Measurements from ENCODE around the gene PEX26. TPM values are rescaled to one million over a fixed set of nuclear protein-coding genes. Genes with fewer than 3 reads are reported as not detected.

Gene PEX26
- total RNA-seq, 2 experiments from 2014 or later, result 57.8 to 59.7 TPM

- H3K27ac Mint-ChIP-seq, result no peak overlapping the region
- POLR2A ChIA-PET, result no interaction called here
Measured at GRCh38 chr22:18067548-18068341, 10.0 kb upstream of the PEX26 start.

DNA sequence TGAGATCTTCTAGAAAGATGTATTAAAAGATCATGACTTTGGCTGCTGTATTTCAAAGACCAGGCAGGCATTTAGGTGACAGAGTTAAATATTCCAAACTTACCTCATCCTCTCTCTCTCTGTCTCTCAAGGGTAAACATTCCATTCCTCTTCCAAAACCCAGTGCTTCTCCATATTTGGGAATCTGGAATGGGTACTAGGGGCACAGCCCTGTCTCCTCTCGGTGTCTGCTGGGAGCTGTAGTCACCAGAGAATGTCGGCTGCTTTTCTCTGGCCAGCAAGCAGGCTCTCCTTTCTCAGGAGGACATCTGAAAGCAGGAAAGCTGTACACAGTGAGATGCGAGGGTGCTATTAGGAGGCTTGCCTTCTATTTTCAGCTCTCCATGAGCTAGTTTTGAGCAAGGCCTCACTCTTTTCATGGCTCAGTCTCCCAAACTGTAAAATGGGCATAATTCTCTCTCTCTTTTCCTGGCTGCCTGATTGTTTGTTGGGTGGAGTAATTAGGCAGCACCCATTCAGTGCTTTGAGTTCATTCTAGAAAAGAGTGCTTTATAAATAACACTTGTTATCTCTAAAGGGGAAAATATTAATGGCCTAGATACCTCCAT is 9.3 kb upstream of the PEX26 start:
- DNase-seq (no peak), ATAC-seq (no peak)
- no peak overlapping the region for H3K27ac Mint-ChIP-seq
- no peaks in the 10 kb centered on the region for H3K4me1 Mint-ChIP-seq (ENCODE audit: low read depth)
- ChIA-PET CTCF (interaction anchor here (1.3 kb wide), 1 partner anchor 240 kb away, joined by 3 read pairs; no protein-coding TSS in a partner anchor), POLR2A (no interaction called here)
- intact Hi-C loops (cut with micrococcal nuclease), result no loop called here
- TF ChIP-seq CTCF (IDR thresholded peaks at IDR 0.05), result no peak
- H3K27me3 Mint-ChIP-seq, result peaks cover 23% of the 10 kb centered on the region
- H3K4me3 Mint-ChIP-seq, result no peak overlapping the region
- H3K36me3 Mint-ChIP-seq (ENCODE audit: low read depth), result no peaks in the 10 kb centered on the region
- H3K9me3 Mint-ChIP-seq, result no peaks in the 10 kb centered on the region

More at GRCh38 chr22:18067548-18068341, 10.0 kb upstream of the PEX26 start:
- no peak for ATAC-seq
- TF ChIP-seq CTCF (IDR thresholded peaks at IDR 0.05), result no peak
- Mint-ChIP-seq H3K27me3 (peaks cover 24% of the 10 kb centered on the region), H3K4me3 (no peak overlapping the region), H3K9me3 (no peaks in the 10 kb centered on the region), H3K36me3 (ENCODE audit: low read depth) (no peaks in the 10 kb centered on the region), H3K4me1 (ENCODE audit: low read depth) (no peaks in the 10 kb centered on the region)
- no peak for DNase-seq
- CTCF ChIA-PET, result no interaction called here
- intact Hi-C loops (cut with micrococcal nuclease), result no loop called here

GRCh38 chr22:18069041-18069440 is 8.7 kb upstream of the PEX26 start:
- H3K4me3 Mint-ChIP-seq, result no peak overlapping the region
- intact Hi-C loops (cut with micrococcal nuclease), result no loop called here
- no peak for TF ChIP-seq CTCF (IDR thresholded peaks at IDR 0.05)
- ChIA-PET POLR2A (no interaction called here), CTCF (interaction anchor here (1.3 to 1.7 kb wide), 2 partner anchors 238 to 241 kb away, joined by 3 to 8 read pairs; no protein-coding TSS in a partner anchor)
- H3K36me3 Mint-ChIP-seq (ENCODE audit: low read depth), result no peaks in the 10 kb centered on the region
- no peak for ATAC-seq
- H3K27me3 Mint-ChIP-seq, result peaks cover 20% of the 10 kb centered on the region
- DNase-seq, result no peak
- H3K4me1 Mint-ChIP-seq (ENCODE audit: low read depth), result no peaks in the 10 kb centered on the region
- H3K27ac Mint-ChIP-seq, result no peak overlapping the region
- no peaks in the 10 kb centered on the region for H3K9me3 Mint-ChIP-seq

DNA sequence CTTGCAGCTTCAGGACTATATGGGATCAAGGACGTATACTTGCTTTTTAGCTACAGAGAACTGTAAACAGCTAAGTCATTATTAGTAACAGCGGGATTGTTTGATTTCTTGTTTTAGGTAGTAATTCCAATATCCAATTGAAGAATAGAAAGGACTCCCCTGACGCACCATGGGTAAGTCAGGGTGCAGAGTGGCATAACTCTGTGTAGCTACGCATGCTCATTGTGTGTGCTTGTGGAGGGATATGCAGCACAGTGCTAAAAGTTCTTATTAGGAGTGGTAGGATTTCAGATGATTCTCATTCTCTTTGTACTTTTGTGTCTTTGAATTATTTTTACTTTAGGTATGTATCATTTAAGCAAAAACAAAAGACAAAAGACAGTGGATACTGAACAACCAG is 7.7 kb upstream of the PEX26 start:
- no peak overlapping the region for H3K27ac Mint-ChIP-seq
- H3K4me3 Mint-ChIP-seq, result no peak overlapping the region
- H3K27me3 Mint-ChIP-seq, result peaks cover 14% of the 10 kb centered on the region
- intact Hi-C loops (cut with micrococcal nuclease), result no loop called here
- no peak for TF ChIP-seq CTCF (IDR thresholded peaks at IDR 0.05)
- ChIA-PET POLR2A (no interaction called here), CTCF (interaction anchor here (0.6 to 1.7 kb wide), 4 partner anchors 89 to 333 kb away, joined by 3 to 8 read pairs (median 3); no protein-coding TSS in a partner anchor)
- no peaks in the 10 kb centered on the region for H3K9me3 Mint-ChIP-seq
- DNase-seq (no peak), ATAC-seq (no peak)
- H3K36me3 Mint-ChIP-seq (ENCODE audit: low read depth), result no peaks in the 10 kb centered on the region
- H3K4me1 Mint-ChIP-seq (ENCODE audit: low read depth), result no peaks in the 10 kb centered on the region

All from activated CD8-positive, alpha-beta T cell treated with anti-CD3 and anti-CD28 coated beads for 36 hours (primary cell).